CD4-positive, alpha-beta T cell treated with Interleukin-15 for 4 hours (primary cell): ENCODE results near the gene C1S.
"Not testable (repeated sequence)": the region's sequence is repeated elsewhere in the genome, so short reads cannot be mapped to it uniquely, and the experiment has no call there.

Source experiments
- DNase-seq: peaks from one replicate; pipeline ENCODE4 v3.0.0-alpha.2; 2020; ENCODE audit warnings: low spot score

C1S gene

DNA sequence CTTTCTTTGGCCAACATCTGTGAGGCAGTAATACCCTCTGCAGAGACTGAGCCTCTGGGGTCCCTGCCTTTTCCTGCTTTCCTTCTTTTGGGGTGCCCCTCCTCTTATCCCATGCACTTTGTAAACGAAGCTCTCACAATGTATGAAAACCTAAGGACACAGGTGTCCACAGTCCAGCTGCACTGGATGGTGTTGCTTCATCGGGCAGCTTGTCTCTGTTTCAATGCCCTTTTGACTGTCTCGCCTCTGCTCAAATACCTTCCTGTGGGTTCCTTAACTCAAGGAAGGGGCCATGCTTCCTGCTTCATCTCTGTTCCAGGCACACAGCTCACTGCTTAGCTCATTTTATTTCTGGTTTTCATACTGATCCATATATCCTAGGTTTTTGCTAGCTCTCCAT lies 42.1 kb downstream of the C1S start:
- DNase-seq: no peak

DNA sequence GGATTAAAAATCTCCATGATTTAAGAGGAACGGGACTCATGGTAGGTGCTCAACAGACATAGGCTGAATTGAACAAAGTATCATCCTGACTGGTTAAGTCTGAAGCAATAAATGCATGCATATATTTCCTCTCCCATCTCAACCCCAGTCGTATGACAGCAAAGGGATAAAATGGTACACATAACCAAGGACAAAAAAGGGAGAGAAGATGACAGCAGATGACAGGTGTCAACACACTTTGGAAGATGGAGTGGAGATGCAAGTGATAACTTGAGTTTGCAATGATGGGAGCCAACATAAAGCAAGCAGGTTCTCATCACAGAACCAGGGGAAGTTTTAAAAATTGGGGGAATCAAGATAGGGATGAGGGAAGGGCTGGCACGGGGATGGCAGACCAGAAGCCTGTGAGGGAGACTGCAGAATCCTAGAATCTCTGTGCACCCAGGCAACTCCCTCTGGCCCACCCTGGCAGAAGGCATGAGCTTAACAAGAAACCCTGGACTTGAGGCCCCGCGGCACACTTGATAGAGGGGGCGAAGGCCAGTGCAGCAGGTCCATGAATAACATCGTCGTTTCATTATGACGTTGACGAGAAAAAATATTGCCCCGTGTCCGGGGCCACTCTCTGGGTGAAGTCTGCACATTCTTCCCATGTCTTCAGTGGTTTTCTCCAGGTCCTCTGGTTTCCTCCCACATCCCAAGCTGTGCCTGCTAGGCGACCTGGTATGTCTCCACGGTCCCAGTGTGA lies 43.5 kb downstream of the C1S start:
- DNase-seq: no peak

DNA sequence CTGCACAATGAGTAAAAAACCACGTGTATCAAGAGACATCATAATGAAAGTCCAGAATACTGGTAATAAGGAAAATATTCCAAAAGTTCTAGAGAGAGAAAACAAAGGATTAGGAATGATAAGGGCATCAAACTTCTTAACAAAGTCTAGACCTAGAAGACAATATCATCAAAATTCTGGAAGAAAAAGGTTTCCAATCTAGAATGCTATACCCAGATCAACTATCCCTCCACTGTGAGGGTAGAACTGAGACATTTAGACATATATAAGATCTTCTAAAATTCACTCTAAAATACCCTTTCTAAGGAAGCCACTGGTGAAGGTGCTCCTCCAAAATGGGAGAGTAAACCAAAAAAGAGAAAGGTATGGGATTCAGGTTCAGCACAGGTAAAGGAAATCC lies 45.6 kb downstream of the C1S start:
- no peak for DNase-seq

DNA sequence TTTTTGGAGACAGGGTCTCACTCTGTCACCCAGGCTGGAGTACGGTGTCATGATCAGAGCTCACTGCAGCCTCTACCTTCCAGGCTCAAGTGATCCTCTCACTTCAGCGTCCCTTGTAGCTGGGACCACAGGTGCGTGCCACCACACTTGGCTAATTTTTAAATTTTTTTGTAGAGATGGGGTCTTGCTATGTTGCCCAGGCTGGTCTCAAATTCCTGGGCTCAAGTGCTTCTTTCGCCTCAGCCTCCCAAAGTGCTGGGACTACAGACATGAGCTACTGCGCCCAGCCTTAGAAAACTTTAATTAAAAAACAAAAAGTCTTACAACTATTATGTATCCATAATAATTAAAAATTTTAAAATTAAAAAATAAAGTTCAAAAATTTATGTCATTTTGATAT lies 46.7 kb downstream of the C1S start:
- DNase-seq: not testable (repeated sequence)

DNA sequence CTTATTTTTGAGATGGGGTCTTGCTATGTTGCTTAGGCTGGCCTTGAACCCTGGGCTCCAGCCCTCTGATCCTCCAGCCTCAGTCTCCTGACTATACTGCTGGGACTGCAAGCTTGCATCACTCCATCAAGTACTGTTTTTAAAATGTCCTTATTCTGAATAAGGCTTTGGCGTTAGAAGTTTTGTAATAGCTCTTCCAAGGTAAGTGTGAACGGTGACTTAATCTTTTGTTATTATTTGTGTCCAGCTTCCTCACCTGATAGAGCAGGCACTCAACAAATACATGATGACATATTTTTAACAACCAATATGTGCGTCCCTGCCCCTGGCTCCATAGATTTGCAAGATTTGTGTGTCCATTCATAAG lies 47.1 kb downstream of the C1S start:
- no peak for DNase-seq

DNA sequence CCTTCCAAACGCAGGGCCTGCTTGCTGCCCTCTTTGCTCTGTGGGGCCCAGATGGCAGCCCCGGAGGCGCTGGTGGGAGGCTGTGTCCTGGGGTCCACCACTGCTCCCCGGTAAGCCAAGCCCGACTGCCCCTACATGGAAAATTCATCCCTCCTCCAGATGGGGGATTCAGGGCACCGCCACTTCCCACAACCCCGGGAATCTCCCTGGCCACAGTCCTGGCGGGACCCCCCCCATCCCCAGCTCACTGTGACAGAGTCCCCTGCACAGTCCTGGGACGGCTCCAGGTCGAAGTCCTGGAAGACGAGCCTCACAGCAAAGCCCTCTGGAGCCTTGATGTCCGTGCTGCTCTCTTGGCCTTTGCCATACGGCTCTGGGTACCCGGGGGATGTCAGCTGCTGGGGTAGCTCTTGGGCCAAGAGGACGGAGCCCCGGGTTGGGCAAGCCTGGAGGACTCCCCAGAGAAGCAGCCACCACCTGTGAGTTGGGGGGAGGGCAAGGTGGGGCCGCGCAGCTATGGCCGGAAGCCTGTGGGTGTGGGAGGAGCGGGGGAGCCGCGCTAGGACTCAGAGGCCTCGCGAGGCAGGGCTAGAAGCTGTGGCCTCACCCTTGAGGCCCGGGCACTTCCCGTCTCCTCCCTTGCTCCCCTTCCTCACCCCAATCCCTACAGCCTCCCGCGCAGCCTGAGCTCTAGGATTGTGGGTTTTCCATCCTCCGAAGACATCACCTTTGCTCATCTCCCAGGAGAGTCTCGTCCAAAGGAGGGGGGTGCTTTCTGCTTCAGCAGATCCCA lies 47.7 kb downstream of the C1S start:
- DNase-seq: peak; percentile 75

DNA sequence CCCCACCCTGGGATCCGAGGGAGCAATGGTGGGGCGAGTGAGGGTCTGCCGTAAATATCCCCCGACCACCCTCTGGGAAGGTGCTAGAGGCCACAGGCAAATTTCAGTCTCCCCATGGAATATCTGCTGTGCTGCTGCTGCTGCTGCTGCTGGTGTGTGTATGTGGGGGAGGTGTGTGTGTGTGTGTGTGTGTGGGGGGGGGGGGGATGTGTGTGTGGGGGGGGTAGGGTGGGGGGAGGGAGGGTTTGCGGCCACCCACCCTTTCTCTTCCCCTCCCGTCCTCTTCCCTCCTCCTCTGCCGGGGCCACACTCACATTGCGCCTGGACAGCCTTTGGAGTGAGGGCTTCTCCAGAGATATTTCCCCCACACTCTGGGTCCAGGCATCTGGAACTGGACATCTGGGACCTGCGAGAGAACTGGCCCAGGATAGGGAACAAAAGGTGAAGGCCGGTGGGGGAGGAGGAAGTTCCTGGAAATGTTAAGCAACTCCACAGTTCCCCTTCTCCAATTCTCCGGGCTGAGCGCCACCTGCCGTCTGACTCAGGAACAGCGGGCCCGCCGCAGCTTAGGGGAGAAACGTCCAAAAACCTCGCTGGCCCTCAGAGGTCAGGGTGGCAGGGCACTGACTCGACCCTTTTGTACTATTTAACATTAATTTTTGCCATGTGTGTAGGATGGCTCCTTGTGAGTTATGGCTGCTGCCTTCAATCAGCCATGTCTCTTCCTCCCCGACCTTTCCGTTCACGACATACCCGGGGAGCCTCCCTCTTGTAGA lies 48.5 kb downstream of the C1S start, which contains the start of gene C1RL:
Gene C1RL, minus strand, starts transcription at position 419 of the 776 bp plus-strand sequence. Its CDS starts 34 bp downstream, at position 385.
- peak; percentile 81 for DNase-seq

DNA sequence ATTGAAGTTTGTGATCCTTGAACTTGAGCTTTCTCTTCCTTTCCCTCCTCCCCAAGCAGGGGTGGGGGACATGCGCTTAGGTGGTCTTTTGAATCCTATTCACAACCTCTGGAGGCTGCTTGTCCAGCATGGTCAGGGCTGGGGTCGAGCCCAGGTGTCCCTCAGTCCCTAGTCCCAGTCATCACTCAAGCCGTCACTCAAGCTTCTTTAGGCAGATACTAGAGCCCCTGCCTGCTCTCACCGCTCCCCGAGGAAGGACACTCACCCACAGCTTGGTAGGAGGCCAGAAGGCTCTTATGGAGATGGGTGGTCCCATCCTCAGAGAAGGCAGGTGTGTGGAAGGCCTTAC lies 49.0 kb downstream of the C1S start:
- no peak for DNase-seq

DNA sequence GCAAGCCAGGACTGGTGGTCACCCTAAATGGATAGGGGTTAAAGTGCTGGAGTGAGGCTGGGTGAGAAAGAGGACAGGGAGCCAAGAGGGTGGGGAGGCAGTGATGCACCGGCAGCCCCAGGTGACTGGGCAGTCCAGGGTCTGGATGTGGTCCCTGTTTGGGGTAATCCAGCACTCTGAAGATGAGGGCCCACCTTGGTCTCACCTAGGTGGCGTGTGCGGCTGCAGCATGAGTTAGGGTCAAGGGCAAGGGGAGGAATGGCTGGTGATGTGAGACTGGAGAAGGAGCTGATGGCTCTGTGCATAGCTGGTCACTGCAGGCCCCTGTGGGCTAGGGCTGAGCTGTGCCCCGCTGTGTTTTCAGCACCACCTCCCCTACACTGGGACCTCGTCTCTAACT lies 50.1 kb downstream of the C1S start:
- DNase-seq: no peak

DNA sequence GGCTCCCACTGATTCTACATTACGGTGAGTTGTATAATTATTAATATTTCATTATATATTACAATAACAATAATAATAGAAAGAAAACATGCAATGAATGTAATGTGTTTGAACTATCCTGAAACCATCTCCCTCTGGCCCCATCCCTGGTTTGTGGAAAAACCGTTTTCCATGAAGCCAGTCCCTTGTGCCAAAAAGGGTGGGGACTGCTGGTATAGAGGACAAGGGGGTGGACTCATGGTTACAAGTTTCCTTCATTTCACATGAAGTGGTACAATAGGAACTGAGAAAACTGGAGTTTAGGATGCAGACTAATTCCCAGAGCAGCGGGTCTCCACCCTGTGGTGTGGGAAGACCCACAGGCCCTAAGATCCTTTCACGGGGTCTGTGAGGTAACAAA lies 51.5 kb downstream of the C1S start:
- DNase-seq: no peak

DNA sequence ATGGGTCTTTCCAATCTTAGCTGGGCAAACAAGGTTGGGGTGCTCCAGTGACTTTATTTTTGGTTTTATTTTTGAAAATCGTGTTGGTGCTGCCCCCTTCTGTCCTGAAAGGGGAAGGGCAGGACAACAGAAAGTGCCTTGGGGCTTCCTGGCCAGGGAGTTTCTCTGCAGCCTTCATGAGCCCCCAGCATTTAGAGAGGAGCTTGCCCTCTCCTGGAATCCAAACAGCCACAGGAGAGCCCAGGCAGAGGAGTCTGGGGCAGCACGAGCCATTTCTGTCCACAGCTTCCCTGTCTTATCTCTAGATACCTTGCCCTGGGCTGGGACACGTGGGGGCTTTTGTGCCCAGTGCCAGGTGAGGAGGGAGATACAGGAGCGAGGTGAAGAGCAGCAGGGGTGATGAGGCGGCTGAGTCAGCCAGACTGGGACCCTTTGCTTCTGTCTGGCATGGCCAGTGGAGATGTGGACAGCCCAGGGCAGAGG lies 52.9 kb downstream of the C1S start:
- peak; percentile 70 for DNase-seq

DNA sequence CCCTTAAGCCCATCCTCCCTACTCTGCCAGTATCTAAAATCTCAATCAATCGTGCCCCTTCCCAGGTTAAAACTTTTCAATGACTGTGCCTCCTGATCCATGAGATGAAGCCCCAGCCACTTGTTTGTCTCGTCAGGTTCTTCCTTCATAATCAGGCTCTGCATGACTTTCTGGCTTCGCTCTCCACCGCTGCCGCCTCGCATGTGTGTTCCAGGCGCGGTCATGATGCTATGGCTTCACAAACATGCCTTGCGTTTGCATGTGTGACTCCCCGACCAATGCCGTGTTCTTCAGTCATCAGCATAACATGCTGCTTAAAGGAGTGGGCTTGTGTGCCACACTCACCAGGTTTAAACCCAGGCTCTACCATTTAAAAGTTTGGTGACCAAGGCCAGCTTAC lies 53.5 kb downstream of the C1S start:
- DNase-seq: no peak

DNA sequence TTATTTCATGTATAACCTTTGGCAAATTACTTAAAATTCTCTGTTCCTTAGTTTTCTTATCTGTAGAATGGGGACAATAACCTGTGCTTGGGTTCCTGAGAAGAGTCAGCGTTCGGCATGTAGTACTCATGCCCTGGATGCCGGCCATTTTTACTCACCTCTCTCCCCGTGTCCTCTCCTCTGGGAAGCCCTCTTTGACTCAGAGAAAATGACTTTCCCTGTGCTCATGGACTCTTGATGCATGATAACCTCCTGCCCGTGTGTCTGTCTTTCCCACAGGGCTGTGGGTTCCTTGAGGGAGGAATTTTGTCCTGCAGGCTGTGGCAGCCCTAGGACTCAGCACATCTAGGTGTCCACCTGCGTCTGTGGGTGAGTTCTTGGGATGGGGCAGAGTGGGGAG lies 54.3 kb downstream of the C1S start:
- no peak for DNase-seq

DNA sequence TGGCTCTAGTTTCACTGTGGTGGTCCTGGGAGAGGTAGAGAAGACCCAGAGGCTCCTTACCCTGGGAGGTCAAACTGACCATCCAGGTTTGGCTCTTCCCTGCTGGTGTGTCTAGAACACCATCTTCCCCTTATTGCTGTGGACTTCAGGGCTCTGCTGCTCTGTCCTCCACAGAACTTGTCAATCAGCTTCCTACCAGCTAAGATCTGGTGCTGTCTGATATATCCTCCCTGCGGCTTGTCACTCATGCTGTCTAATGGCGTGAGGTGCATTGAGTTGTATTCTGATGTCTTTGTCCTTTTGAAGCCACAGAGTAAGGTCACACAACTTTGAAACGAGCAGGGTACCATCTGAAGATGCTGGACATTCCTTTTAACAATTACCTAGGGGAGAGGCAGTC lies 55.7 kb downstream of the C1S start:
- no peak for DNase-seq

DNA sequence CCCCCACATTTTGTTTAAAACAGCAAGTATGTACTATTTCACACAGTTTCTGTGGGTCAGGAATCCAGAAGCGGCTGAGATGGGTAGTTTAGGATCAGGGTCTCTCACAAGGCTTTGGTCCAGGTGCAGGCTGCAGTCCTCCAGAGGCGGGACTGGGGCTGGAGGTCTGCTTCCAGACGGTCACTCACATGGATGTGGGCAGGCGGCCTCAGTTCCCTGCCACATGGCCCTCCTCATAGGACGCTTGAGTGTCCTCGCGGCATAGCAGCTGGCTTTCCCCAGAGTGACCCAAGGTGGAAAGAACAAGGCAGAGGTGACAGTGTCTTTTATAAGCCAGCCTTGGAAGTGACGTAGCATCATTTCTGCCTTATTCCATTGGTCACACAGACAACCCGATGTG lies 56.4 kb downstream of the C1S start:
- DNase-seq: no peak

DNA sequence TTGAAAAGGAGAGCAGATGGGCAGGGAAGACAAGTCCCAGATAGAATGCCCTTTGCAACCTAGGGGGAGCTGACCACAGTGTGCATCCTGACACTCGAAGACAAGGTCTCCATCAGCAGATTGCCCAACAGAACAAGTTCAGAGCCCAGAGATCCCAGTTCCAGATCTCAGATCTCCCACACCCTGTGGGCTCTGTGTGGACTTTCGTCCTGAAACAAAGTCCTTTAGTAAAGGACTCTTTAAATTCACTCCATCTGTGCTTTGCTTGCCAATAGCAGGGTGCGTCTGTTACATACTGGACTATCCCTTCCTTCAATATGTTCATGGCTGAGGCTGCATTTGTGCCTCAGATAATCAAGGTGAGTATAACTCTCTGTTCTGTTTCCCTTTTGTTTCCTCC lies 57.2 kb downstream of the C1S start:
- no peak for DNase-seq

DNA sequence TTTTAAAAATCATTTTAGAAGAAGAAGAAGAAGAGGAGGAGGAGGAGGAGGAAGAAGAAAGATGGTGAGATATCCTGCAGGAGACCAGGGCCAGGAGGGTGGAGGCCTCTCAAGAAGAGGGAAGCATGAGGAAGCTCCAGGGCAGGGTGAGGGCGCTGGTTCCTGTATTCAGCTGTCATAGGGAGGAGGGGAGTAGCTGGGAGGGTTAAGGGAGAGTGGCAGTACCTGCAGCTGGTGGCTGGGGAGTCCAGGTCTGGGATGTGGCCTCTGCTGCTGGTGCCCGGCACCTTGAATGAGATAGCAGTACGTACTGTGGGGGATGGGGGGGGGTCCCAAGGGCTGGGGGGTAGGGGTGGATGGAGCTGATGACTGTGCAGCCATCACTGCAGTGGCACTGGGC lies 58.4 kb downstream of the C1S start:
- no peak for DNase-seq

DNA sequence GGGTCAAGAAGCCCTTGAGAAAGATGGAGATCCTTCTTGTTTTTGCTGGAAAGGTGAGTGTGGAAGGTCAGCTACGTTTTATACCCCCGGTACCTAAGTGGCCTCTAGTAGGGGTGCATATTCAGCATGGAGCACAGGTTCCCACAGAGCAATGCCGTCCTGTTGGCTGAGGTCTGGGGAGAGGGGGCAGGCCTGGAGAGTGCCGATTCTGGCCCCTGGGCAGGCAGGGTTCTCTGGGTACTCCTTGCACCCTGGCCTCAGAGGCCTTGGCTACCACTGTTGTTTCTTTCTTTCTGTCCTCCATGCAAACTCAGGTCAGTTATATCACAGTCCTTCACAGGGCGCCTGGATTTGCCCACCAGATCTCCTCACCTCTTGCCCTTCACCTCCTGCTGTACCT lies 59.6 kb downstream of the C1S start:
- no peak for DNase-seq
